ENCODE measurements around the gene BEND5. TPM values are rescaled to one million over a fixed set of nuclear protein-coding genes. Genes with fewer than 3 reads are reported as not detected.

The BEND5 gene
- total and polyA plus RNA-seq, 2 of the 4 experiments (the other 2 are of a cell fraction) = 1.1 to 1.3 TPM

DNA sequence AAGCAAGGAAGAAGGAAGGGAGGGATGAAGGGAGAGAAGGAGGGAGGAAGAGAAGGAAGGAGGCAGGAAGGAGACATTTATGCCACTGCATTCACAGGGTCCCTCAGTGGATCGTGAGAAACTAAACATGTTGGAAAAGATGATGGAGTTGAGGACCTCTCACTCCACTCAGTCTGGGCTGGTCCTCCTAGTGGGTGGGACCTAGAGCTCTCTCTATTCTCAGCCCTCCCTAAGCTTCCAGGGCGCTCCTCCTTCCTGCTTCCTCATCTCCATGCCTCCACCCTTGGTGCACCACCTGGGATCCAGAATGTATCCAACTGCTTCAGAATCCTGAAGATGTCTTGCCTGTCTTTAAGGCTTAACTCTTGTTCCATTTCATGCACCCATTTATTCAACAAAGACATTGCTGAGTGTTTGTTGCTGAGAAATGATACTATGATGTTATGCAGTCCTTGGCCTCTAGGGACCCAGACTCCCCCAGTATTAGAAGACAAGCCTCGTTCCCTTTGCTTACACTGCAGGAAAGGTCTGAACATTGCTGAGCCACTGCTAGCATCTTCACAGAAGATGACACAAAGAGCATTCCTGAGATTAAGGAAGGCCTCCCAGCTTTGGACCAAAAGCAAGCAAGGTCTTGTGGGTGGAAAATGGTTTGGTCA, 88.5 kb downstream of the BEND5 start:
- ChIA-PET POLR2A (ENCODE audit: unreplicated experiment) (interaction anchor here (0.6 kb wide), 1 partner anchor 14 kb away, joined by 8 read pairs; no protein-coding TSS in a partner anchor), CTCF (interaction anchor here (0.6 kb wide), 2 partner anchors 182 to 1174 kb away, joined by 3 to 5 read pairs; no protein-coding TSS in a partner anchor)
- Histone ChIP-seq H3K9me3 (ENCODE audit: control insufficient read depth, insufficient read depth, low read length) (no peaks in the 10 kb centered on the region), H3K4ac (ENCODE audit: low read depth, low read length) (no peak overlapping the region), H3K4me3 (ENCODE audit: insufficient read depth, low read depth, low read length) (no peak overlapping the region), H3K36me3 (ENCODE audit: control insufficient read depth, insufficient read depth, low read length) (no peaks in the 10 kb centered on the region), H2BK120ac (ENCODE audit: low read depth, low read length) (no peak overlapping the region), H3K14ac (replicated peaks; ENCODE audit: low read depth, low read length) (no peak overlapping the region), H3K23ac (ENCODE audit: low read depth, low read length) (no peak overlapping the region), H2AFZ (replicated peaks; ENCODE audit: low read length, poor library complexity) (no peak overlapping the region), H3K9ac (ENCODE audit: low read depth, low read length) (no peak overlapping the region), H3K18ac (ENCODE audit: low read depth, low read length) (no peak overlapping the region), H4K91ac (ENCODE audit: insufficient read depth, low read depth, low read length) (no peak overlapping the region), H3K9me1 (ENCODE audit: insufficient read depth, low read length) (no peaks in the 10 kb centered on the region), H3K27me3 (ENCODE audit: control insufficient read depth, insufficient read depth, low read length) (no peaks in the 10 kb centered on the region; the same call in 1 of the 2 replicates), H4K20me1 (ENCODE audit: insufficient read depth, low read length) (no peaks in the 10 kb centered on the region), H2BK20ac (ENCODE audit: low read depth, low read length) (no peak overlapping the region), H3K56ac (ENCODE audit: extremely low read depth, insufficient read depth, low read length) (no peak overlapping the region), H2BK5ac (ENCODE audit: low read depth, low read length, poor library complexity, severe bottlenecking) (no peak overlapping the region), H3K27ac (ENCODE audit: insufficient read depth, low read length) (no peak overlapping the region), H3K79me1 (ENCODE audit: low read depth in 1 of 2, low read length in 2 of 2) (no peaks in the 10 kb centered on the region), H4K8ac (ENCODE audit: low read depth in 2 of 2, low read length in 2 of 2) (no peak overlapping the region), H3K4me1 (ENCODE audit: control insufficient read depth, insufficient read depth, low read length) (no peaks in the 10 kb centered on the region), H3K4me2 (ENCODE audit: low read depth, low read length) (no peak overlapping the region), H2AK9ac (replicated peaks; ENCODE audit: low read depth, low read length, poor library complexity) (no peak overlapping the region), H2BK15ac (ENCODE audit: low read depth, low read length) (no peak overlapping the region), H4K5ac (ENCODE audit: low read depth, low read length) (no peak overlapping the region), H2AK5ac (ENCODE audit: low read depth, low read length) (no peak overlapping the region)
- no TSS peak for BruUV-seq (replicated peaks)
- DNase-seq = no peak
- WGBS, 2 experiments (ENCODE audit: extremely low coverage in 2 of 2, insufficient read length in 1 of 2) = 17% methylated on average over 1 of the region's 3 CpGs; no CpG with 5 or more reads in 1 of the 2 experiments
- in situ Hi-C loops (cut with MboI; ENCODE audit: low sequenced_read_pairs) (loop anchor here (25.0 kb wide), 1 partner anchor 576 kb away; no protein-coding TSS in a partner anchor), dilution Hi-C loops (cut with HindIII; ENCODE audit: low sequenced_read_pairs, unreplicated experiment) (no loop called here), intact Hi-C loops (cut with micrococcal nuclease) (no loop called here)
- TF ChIP-seq, protein P1, sequence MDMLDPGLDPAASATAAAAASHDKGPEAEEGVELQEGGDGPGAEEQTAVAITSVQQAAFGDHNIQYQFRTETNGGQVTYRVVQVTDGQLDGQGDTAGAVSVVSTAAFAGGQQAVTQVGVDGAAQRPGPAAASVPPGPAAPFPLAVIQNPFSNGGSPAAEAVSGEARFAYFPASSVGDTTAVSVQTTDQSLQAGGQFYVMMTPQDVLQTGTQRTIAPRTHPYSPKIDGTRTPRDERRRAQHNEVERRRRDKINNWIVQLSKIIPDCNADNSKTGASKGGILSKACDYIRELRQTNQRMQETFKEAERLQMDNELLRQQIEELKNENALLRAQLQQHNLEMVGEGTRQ (IDR thresholded peaks at IDR 0.05; ENCODE audit: low read depth, low read length) = no peak
- 0 out of 2 replicates have a peak, but pooled peaks have one; percentile 10 for TF ChIP-seq CTCF (conservative IDR thresholded peaks at IDR 0.05; ENCODE audit: low read depth, low read length)
- peak; percentile 53; the same call in 1 of the 2 replicates for ATAC-seq (ENCODE audit: low read depth)
